Bronchial smooth muscle cell (primary cell): ENCODE results near the gene LRRD1. TPM values are rescaled to one million over a fixed set of nuclear protein-coding genes. Genes with fewer than 3 reads are reported as not detected.

Experiments
- total RNA-seq: library from RNA; depleted of rRNA; stranded (reverse); fragments of >200 nt; gene quantifications from 2 replicates; pipeline ENCODE4 v1.2.1, GENCODE V29; 2014

Gene LRRD1
- under 0.01 TPM in 1 of 2 replicates, not detected in the other for total RNA-seq

DNA sequence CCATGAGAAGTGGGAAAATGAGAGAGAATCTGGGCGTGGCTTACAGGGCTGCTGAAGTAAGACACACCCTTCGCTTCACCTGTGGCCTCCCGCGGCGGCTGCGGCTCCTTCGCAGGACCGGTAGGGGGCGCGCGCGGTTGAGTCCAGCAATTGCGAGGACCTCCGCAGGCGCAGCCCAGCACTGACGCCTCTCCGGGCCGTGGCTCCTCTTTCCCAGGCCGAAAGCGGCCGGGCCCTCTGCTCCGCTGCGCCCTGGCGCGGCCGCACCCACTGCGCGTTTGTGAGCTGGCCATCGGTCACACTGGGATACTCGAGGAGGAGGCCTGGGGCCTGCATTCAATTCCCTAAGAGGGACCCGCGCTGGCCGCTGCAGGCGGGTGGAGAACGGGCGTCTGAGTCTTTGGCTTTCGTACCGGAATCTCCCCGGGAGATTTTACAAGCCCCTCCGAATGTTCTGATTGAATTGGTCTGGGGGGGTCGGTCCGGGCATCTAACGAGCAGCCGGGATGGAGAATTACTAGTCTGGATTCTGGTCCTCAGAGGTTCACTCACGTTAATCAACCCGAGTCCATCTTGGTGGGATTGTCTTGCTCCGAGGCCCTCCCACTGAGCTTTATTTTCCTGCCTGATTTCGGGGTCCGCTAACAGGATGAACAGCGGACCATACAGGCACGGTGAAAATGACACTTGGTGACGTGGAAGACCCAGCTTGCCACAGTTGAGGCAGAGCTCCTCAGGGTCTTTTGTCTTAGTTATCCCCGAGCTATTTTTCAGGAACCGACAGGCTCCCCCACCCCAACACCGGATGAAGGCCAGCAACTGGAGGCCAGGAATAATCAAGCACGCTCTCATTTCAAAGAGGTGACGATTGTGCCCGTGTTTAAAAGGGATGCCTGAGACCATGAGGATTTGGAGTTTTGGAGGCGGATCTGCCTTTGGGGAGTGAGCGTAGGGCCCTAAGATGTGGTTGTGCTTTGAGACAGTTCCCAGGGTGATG is at the start of gene LRRD1:
TSS of gene LRRD1 (minus strand) at position 215 of the 997 bp plus-strand sequence. CDS start 13,940 bp downstream, outside the sequence.

DNA sequence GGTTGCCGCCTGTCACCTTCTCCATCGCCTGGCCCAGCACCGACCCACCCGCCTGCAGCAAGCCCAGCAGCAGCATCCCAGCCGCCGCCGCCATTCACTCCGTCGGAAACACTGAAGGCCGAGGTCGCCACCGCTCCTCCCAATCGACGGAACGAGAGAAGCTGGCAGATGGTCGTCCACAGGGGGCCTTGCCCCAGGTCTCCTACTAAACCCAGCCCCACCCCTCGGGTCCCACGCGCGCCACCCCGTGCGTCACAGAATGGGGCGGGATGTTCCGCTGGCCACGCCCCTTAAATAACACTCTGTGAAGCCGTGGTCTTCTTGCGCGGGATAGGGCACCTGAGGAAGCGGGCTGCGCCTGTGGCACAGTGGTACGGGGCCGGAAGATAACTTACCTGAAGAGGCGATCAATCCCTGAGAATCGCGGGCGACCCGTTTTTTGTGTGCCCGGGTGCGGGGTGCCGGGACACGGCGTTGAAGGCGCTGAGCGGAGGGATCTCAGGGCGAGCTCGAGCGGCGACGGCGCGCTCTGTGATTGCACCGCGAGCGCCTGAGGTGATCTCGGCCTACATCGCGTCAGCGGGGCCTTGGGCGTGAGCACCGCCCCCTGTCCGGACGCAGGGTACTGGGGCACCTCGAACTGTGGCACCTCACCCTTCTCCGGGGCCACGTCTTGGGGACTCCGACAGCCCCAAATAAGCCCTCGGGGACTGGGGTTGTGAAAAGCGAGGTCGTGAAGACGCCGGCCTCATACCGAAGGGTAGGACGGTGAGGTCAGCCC is 44.5 kb downstream of the LRRD1 start, which contains the start of gene CYP51A1:
TSS of gene CYP51A1 (minus strand) at position 207 of the 781 bp plus-strand sequence. CDS start at position 94, 113 bp downstream.

Other genes with a start within 250 kb of the LRRD1 start
- 26.0 and 37.7 TPM in 2 replicates for gene AKAP9, start 238.3 kb downstream of the LRRD1 start, total RNA-seq
- 111 and 154 TPM in 2 replicates for gene CYP51A1, start 44.7 kb downstream of the LRRD1 start, total RNA-seq
- 28.9 and 40.2 TPM in 2 replicates for gene KRIT1, start 66.8 kb upstream of the LRRD1 start, total RNA-seq
- 39.0 and 41.3 TPM in 2 replicates for gene ANKIB1, start 66.8 kb upstream of the LRRD1 start, total RNA-seq